H1 (cell line): ENCODE measurements around the gene PUS3.

Experiments
- BRCA1 ChIP-seq: IDR thresholded peaks from 2 replicates; pipeline ENCODE4 v1.6.1; 2012; ENCODE audit warnings: low read depth, low read length, improper control_type of control experiment
- EP300 ChIP-seq, 2 experiments: IDR thresholded peaks; 1 replicate in 1 of 2; 2 replicates in 1 of 2; pipeline ENCODE4 v1.6.1; 2011 to 2012; ENCODE audit warnings: low read depth in 2 of 2, low read length in 2 of 2, mild to moderate bottlenecking in 2 of 2, borderline replicate concordance in 1 of 2, inconsistent platforms in 1 of 2, moderate library complexity in 1 of 2
- GABPA ChIP-seq: IDR thresholded peaks from 2 replicates; pipeline ENCODE4 v1.6.1; 2011; ENCODE audit warnings: mild to moderate bottlenecking, low read length, moderate library complexity, borderline replicate concordance; ENCODE audit not compliant: insufficient read depth
- KDM5A ChIP-seq: fragments of 200-600 bp; IDR thresholded peaks from 2 replicates; pipeline ENCODE4 v1.7.1; 2012; ENCODE audit warnings: mild to moderate bottlenecking, low read length, inconsistent platforms, mixed read lengths
- PHF8 ChIP-seq: fragments of 200-600 bp; sonication (generic); conservative IDR thresholded peaks from 2 replicates; pipeline ENCODE4 v1.7.1; 2012; ENCODE audit warnings: low read depth, mild to moderate bottlenecking, inconsistent platforms, low read length, moderate library complexity
- POLR2A ChIP-seq, 2 experiments: IDR thresholded peaks; 1 replicate in 1 of 2; 2 replicates in 1 of 2; pipeline ENCODE4 v1.6.1; 2011; ENCODE audit warnings: low read depth in 2 of 2, low read length in 2 of 2, mild to moderate bottlenecking in 2 of 2; ENCODE audit errors: control extremely low read depth in 1 of 2
- RXRA ChIP-seq: IDR thresholded peaks from 2 replicates; pipeline ENCODE4 v1.6.1; 2011; ENCODE audit warnings: low read depth, mild to moderate bottlenecking, low read length, moderate library complexity; ENCODE audit not compliant: insufficient read depth
- SIN3A ChIP-seq, 2 experiments: IDR thresholded peaks in 1 of 2; conservative IDR thresholded peaks in 1 of 2; 2 replicates each; pipeline ENCODE4 v1.6.1; 2011 to 2012; ENCODE audit warnings: low read length in 2 of 2, improper control_type of control experiment in 1 of 2, low read depth in 1 of 2, mild to moderate bottlenecking in 1 of 2
- SUZ12 ChIP-seq: fragments of 200-600 bp; sonication (generic); IDR thresholded peaks from 2 replicates; pipeline ENCODE4 v1.6.1; 2012; ENCODE audit warnings: mild to moderate bottlenecking, inconsistent platforms, low read length, moderate library complexity, mixed read lengths
- TCF12 ChIP-seq: IDR thresholded peaks from 2 replicates; pipeline ENCODE4 v1.6.1; 2011; ENCODE audit warnings: low read depth, mild to moderate bottlenecking, low read length
- TF ChIP-seq, protein P1 (sequence below), 3 experiments: IDR thresholded peaks; 1 replicate in 2 of 3; 2 replicates in 1 of 3; pipeline versions ENCODE4 v1.5.1 to v1.6.1; 2011; ENCODE audit warnings: low read length in 3 of 3, mild to moderate bottlenecking in 3 of 3, inconsistent platforms in 2 of 3, low read depth in 1 of 3, moderate library complexity in 1 of 3; ENCODE audit not compliant: insufficient read depth in 1 of 3; ENCODE audit errors: control extremely low read depth in 1 of 3

DNA sequence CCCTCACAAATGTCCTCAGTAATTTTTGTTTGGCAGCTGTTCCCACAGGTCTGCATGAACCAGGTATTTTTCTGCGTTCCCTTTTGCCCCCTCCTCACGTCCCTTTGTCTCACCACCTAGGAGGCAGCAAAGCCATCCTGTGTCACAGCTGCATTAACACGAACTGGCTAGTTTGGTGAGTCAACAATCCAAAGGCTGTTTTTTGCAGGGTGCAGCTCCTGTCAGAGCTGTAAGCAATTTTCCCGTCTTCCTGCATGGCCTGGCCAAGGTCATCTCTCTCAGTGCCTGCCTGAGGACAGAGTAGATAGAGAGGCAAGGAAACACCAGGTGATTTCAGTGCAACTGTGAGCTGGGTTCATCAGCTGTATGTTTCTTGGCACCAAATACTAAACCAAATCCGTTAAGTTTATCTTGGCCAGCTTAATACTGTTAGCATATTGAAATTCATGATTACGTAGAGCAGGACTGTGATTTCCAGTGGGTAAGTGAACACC is 22.3 kb upstream of the PUS3 start:
- TF ChIP-seq, protein P1, sequence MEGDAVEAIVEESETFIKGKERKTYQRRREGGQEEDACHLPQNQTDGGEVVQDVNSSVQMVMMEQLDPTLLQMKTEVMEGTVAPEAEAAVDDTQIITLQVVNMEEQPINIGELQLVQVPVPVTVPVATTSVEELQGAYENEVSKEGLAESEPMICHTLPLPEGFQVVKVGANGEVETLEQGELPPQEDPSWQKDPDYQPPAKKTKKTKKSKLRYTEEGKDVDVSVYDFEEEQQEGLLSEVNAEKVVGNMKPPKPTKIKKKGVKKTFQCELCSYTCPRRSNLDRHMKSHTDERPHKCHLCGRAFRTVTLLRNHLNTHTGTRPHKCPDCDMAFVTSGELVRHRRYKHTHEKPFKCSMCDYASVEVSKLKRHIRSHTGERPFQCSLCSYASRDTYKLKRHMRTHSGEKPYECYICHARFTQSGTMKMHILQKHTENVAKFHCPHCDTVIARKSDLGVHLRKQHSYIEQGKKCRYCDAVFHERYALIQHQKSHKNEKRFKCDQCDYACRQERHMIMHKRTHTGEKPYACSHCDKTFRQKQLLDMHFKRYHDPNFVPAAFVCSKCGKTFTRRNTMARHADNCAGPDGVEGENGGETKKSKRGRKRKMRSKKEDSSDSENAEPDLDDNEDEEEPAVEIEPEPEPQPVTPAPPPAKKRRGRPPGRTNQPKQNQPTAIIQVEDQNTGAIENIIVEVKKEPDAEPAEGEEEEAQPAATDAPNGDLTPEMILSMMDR (IDR thresholded peaks at IDR 0.05; ENCODE audit: control extremely low read depth in 1 of 3, insufficient read depth in 1 of 3, low read depth in 1 of 3, low read length in 3 of 3) = no peak
- TF ChIP-seq KDM5A = no peak
- no peak for TF ChIP-seq POLR2A (IDR thresholded peaks at IDR 0.05; ENCODE audit: control extremely low read depth in 1 of 2, low read depth in 2 of 2, low read length in 2 of 2)
- TF ChIP-seq BRCA1 = no peak
- TF ChIP-seq PHF8 = no peak
- TF ChIP-seq RXRA = no peak
- no peak for TF ChIP-seq EP300 (IDR thresholded peaks at IDR 0.05; ENCODE audit: borderline replicate concordance in 1 of 2, low read depth in 2 of 2, low read length in 2 of 2)
- TF ChIP-seq TCF12 = no peak
- TF ChIP-seq SIN3A (conservative IDR thresholded peaks at IDR 0.05 in 1 of 2, IDR thresholded peaks at IDR 0.05 in 1 of 2; ENCODE audit: low read depth in 1 of 2, low read length in 2 of 2) = no peak
- TF ChIP-seq GABPA = no peak
- TF ChIP-seq SUZ12 = no peak
